Esophagus muscularis mucosa (tissue), 4 donors: ENCODE measurements around the gene HSD11B2. TPM values are rescaled to one million over a fixed set of nuclear protein-coding genes. Genes with fewer than 3 reads are reported as not detected.
"Not testable (repeated sequence)": the region's sequence is repeated elsewhere in the genome, so short reads cannot be mapped to it uniquely, and the experiment has no call there.

ENCODE experiments used
- DNase-seq: peaks from one replicate; pipeline ENCODE4 v3.0.0-alpha.2; 2017; ENCODE audit errors: extremely low spot score
- H3K27ac ChIP-seq, 4 donors: fragments of 200-600 bp; sonication (generic); replicated peaks in 1 of 4; 1 replicate in 3 of 4; 2 replicates in 1 of 4; pipeline ENCODE4 v1.5.1; 2016 to 2019; ENCODE audit warnings: mild to moderate bottlenecking in 1 of 4
- H3K27me3 ChIP-seq, 4 donors: fragments of 200-600 bp; sonication (generic); one replicate each; pipeline versions ENCODE4 v1.5.1 to v1.6.0; 2016 to 2019
- H3K36me3 ChIP-seq, 4 donors: fragments of 200-600 bp; sonication (generic); one replicate each; pipeline ENCODE4 v1.5.1; 2016 to 2019
- H3K4me1 ChIP-seq, 4 donors: fragments of 200-600 bp; sonication (generic); one replicate each; pipeline ENCODE4 v1.5.1; 2016 to 2019
- H3K4me3 ChIP-seq, 4 donors: fragments of 200-600 bp; sonication (generic); 1 replicate in 2 of 4; 2 replicates in 2 of 4; pipeline ENCODE4 v1.5.1; 2016 to 2019; ENCODE audit warnings: mild to moderate bottlenecking in 4 of 4, moderate library complexity in 1 of 4
- H3K9me3 ChIP-seq, 4 donors: fragments of 200-600 bp; sonication (generic); 1 replicate in 3 of 4; 2 replicates in 1 of 4; pipeline ENCODE4 v1.5.1; 2016 to 2019
- EP300 ChIP-seq: sonication (generic); formaldehyde crosslinking; IDR thresholded peaks from one replicate; pipeline ENCODE4 v1.6.1; 2017; ENCODE audit warnings: antibody characterized with exemption
- POLR2A ChIP-seq: fragments of 450-650 bp; IDR thresholded peaks from one replicate; pipeline ENCODE4 v1.6.1; 2017; ENCODE audit warnings: antibody characterized with exemption, moderate library complexity, mild to moderate bottlenecking, low read depth
- POLR2AphosphoS5 ChIP-seq, 2 donors: sonication (generic); formaldehyde crosslinking; IDR thresholded peaks; one replicate each; pipeline ENCODE4 v1.6.1; 2017; ENCODE audit warnings: antibody characterized with exemption in 2 of 2
- whole genome bisulfite sequencing: methylation state at CpG from one replicate; pipeline ENCODE4 v1.1.5; 2018; 5-methylcytosine and 5-hydroxymethylcytosine counted together
- intact Hi-C: fragments of 100-400 bp; cut with DNase I; formaldehyde crosslinking; loops from one replicate; pipeline ENCODE4 v1.15.1; 2023
- total RNA-seq, 4 donors: library from RNA; depleted of rRNA; stranded (reverse); fragments of >200 nt; gene quantifications; one replicate each; pipeline versions ENCODE4 v1.1.0 to v1.2.1, GENCODE V29; 2016
- TF ChIP-seq, protein P1 (sequence below), 3 experiments: fragments of 200-600 bp in 2 of 3; fragments of 450-650 bp in 1 of 3; sonication (generic) in 2 of 3; IDR thresholded peaks; one replicate each; pipeline ENCODE4 v1.5.1; 2017 to 2019; ENCODE audit warnings: antibody characterized with exemption in 3 of 3, mild to moderate bottlenecking in 2 of 3, moderate library complexity in 1 of 3

HSD11B2 gene
- total RNA-seq, 4 donors from 2014 or later: 0.42 to 2.2 (median 1.1) TPM; not detected in 1

DNA sequence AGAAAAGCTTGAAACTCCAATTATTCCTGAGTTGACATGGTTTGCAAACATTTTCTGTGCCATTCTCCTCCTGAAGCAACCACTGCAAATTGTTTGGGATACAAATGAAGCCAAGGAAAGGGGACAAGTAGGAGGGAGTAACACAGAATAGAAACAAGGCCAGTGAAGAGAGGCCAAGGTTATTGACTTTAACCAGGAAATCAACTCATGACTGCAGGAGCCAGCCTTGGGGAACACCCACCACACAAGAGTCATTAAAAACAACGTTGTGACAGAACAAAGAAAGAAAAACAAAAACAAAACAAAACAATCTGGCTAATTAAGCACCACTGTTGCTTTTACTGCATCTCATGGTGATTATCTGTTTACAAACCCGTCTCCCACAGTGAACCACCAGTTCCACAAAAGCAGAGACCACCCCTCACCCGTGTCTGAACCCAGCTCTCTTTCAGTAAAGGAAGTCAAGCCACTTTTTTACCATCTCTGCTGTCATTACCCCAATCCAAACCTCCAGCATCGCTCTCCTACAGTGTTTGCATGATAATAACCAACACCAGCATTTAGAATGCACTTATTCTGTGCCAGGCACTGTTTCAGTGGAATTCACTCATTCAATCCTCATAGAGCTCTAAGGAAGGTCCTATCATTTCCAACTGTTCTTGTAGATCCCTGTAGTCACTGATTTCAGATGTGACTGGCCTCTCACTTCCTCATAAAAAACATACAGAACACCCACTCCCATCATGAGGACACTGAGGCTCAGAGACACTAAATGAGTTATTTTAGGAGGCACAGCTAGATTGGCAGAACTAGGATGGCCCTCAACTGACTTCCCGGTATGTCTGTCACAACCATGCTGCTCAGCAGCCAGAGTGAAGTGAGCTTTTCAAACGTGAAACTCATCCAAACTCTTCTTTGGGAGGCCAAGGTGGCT is 16.7 kb upstream of the HSD11B2 start:
- no peaks in the 10 kb centered on the region for H3K9me3 ChIP-seq
- peaks cover 0 to 3% (median 0%) of the 10 kb centered on the region in 4 donors for H3K36me3 ChIP-seq
- 68% methylated on average over 6 of the region's 6 CpGs for WGBS
- no peak overlapping the region for H3K4me3 ChIP-seq
- H3K4me1 ChIP-seq: peaks cover 12 to 28% (median 19%) of the 10 kb centered on the region in 4 donors
- no peak for DNase-seq
- H3K27ac ChIP-seq: no peak overlapping the region
- intact Hi-C loops: no loop called here
- H3K27me3 ChIP-seq: no peaks in the 10 kb centered on the region
- no peak for TF ChIP-seq POLR2AphosphoS5 (IDR thresholded peaks at IDR 0.05)
- no peak for TF ChIP-seq EP300
- TF ChIP-seq, protein P1, sequence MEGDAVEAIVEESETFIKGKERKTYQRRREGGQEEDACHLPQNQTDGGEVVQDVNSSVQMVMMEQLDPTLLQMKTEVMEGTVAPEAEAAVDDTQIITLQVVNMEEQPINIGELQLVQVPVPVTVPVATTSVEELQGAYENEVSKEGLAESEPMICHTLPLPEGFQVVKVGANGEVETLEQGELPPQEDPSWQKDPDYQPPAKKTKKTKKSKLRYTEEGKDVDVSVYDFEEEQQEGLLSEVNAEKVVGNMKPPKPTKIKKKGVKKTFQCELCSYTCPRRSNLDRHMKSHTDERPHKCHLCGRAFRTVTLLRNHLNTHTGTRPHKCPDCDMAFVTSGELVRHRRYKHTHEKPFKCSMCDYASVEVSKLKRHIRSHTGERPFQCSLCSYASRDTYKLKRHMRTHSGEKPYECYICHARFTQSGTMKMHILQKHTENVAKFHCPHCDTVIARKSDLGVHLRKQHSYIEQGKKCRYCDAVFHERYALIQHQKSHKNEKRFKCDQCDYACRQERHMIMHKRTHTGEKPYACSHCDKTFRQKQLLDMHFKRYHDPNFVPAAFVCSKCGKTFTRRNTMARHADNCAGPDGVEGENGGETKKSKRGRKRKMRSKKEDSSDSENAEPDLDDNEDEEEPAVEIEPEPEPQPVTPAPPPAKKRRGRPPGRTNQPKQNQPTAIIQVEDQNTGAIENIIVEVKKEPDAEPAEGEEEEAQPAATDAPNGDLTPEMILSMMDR (IDR thresholded peaks at IDR 0.05): no peak
- no peak for TF ChIP-seq POLR2A

DNA sequence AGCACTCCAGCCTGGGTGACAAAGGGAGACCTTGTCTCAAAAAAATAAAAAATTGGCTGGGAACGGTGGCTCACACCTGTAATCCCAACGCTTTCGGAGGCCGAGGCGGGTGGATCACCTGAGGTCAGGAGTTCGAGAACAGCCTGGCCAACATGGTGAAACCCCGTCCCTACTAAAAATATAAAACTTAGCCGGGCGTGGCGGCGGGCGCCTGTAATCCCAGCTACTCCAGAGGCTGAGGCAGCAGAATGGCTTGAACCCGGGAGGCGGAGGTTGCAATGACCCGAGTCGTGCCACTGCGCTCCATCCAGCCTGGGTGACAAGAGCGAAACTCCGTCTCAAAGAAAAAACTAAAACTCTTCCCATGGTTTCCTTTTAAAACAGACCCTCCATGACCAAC is 15.5 kb upstream of the HSD11B2 start:
- 90% methylated on average over 19 of the region's 19 CpGs for WGBS
- not testable (repeated sequence) for H3K36me3 ChIP-seq, DNase-seq, H3K9me3 ChIP-seq, H3K27me3 ChIP-seq
- intact Hi-C loops: loop anchor here (5.0 kb wide), 1 partner anchor 43 kb away; no protein-coding TSS in a partner anchor
- Histone ChIP-seq H3K27ac (peak overlapping the region; percentile 77 to 87 (median 82)), H3K4me1 (peaks cover 12 to 28% (median 19%) of the 10 kb centered on the region in 4 donors), H3K4me3 (peak overlapping the region; percentile 70 to 93 (median 77))

DNA sequence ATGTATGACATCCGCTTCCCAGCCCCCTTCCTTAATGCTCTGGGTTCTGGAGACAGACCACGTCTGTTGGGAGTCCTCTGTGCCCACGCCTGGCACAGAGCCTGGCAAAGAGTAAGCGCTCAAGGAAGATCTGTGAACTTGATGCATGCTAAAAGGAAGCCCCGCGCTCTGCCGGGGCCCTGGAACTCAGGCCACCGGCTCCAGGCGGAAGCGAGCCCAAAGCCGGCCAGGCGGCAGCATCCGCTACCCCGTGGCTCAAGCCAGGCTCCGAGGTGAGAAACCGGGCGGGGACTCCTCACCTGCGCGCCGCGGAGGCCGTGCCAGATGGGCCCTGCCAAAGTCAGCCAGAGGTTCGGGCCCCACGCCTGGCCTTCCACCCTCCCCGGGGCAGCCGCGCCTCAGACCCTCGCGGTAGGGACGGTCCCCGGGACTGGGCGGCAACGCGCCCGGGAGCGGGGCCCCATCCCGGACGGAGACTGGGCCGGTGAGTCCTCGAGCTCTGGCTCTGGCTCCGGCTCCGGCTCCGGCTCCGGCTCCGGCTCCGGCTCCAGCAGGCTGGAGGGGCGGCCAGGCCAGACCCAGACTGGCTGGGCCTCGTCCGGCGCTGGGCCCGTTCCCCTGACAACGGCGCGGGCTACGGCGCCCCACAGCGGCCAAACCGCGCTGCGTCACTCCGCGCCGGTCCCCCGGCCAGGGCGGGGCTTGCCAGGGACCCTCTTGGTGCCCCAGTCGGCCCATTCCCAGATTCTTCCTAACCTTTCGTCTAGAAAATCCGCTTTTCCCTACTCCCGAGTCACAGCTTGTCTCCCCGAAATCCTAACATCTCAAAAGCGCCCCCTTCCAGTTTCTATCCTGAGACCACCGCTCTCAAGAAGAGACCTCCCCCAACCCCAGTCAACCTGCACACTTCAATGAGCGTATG is 14.8 kb upstream of the HSD11B2 start, which contains the start of gene ZDHHC1:
Gene ZDHHC1 (minus strand): TSS at position 606 of the 922 bp plus-strand sequence. CDS start 8,702 bp downstream, outside the sequence.
- H3K27ac ChIP-seq: peak within 1 kb of the TSS; percentile 77 to 87 (median 82)
- 2% methylated on average over 43 of the region's 73 CpGs for WGBS
- intact Hi-C loops: loop anchor here (5.0 kb wide), 1 partner anchor 44 kb away; no protein-coding TSS in a partner anchor
- H3K4me3 ChIP-seq: peak within 1 kb of the TSS; percentile 70 to 93 (median 77)
- H3K27me3 ChIP-seq: no peaks in the 10 kb centered on the region
- no peaks in the 10 kb centered on the region for H3K9me3 ChIP-seq
- no peaks in the 10 kb centered on the region for H3K36me3 ChIP-seq
- TF ChIP-seq EP300 (no peak), POLR2A (no peak), POLR2AphosphoS5 (IDR thresholded peaks at IDR 0.05) (peak; percentile 71 to 72)
- TF ChIP-seq, protein P1 (IDR thresholded peaks at IDR 0.05): peak; percentile 51 to 62 (median 57)
- H3K4me1 ChIP-seq: peaks cover 12 to 28% (median 19%) of the 10 kb centered on the region in 4 donors
- DNase-seq: no peak

DNA sequence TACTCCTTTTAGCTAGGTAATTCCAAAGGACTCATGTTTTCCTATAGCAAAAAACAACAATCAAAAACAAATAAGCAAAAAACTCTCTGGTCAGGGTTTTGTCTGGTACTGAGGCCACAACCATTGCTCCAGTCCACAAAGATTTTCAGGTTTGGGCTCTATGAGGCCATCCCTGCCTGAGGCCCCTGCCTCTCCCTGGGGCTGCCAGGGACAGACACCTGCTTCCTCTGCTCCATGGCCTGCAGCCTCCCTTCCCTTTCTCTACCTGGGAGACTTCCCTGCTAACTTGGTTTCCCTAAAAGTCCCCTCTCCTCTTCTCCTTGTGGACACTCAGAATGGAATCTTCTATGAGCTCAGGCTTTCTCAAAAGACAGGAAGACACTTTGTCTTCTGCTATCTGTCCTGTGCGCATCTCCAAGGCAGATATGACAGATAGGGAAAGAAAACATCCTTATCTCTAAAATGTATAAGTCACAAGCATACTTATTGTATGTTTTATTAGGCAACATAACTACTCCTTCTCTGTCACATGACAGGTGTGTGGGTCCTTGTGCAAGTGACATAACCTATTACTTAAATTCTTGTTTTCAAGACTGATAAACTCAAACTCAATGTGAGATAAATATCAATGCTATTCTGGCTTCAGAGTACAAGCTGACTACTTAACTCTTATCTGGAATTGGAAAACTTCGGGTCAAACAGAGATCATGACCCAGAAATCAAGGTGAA is 13.4 kb upstream of the HSD11B2 start:
- Histone ChIP-seq H3K36me3 (no peaks in the 10 kb centered on the region), H3K4me1 (peaks cover 12 to 28% (median 19%) of the 10 kb centered on the region in 4 donors), H3K27ac (no peak overlapping the region), H3K9me3 (no peaks in the 10 kb centered on the region), H3K4me3 (no peak overlapping the region), H3K27me3 (no peaks in the 10 kb centered on the region)
- intact Hi-C loops: loop anchor here (5.0 kb wide), 1 partner anchor 45 kb away; no protein-coding TSS in a partner anchor
- no peak for DNase-seq
- TF ChIP-seq, protein P1 (IDR thresholded peaks at IDR 0.05): no peak
- no peak for TF ChIP-seq POLR2A
- no peak for TF ChIP-seq POLR2AphosphoS5 (IDR thresholded peaks at IDR 0.05)
- no peak for TF ChIP-seq EP300
- 90% methylated on average over 2 of the region's 2 CpGs for WGBS
